Nephron (organoid): ENCODE data around the gene THSD4.

Source experiments
- H3K27ac Mint-ChIP-seq, 3 experiments: 2 replicates each; pipeline ENCODE4 v1.8.0; 2020; ENCODE audit warnings: mixed read lengths in 3 of 3, mild to moderate bottlenecking in 2 of 3, moderate library complexity in 1 of 3
- H3K27me3 Mint-ChIP-seq: 2 replicates; pipeline ENCODE4 v1.8.0; 2021; ENCODE audit warnings: low read depth, mild to moderate bottlenecking, moderate library complexity, mixed read lengths
- H3K36me3 Mint-ChIP-seq: 2 replicates; pipeline ENCODE4 v1.8.0; 2020; ENCODE audit warnings: low read depth, mixed read lengths
- H3K4me1 Mint-ChIP-seq: 2 replicates; pipeline ENCODE4 v1.8.0; 2020; ENCODE audit warnings: mixed read lengths
- H3K4me3 Mint-ChIP-seq, 3 experiments: 2 replicates each; pipeline ENCODE4 v1.8.0; 2020; ENCODE audit warnings: mild to moderate bottlenecking in 3 of 3, mixed read lengths in 3 of 3, moderate library complexity in 2 of 3
- H3K9me3 Mint-ChIP-seq: 2 replicates; pipeline ENCODE4 v1.8.0; 2020; ENCODE audit warnings: mixed read lengths
- CTCF ChIP-seq, 3 experiments: fragments of 200-600 bp; sonication (generic); IDR thresholded peaks; one replicate each; pipeline ENCODE4 v1.5.0; 2021; ENCODE audit warnings: antibody characterized with exemption in 3 of 3; ENCODE audit not compliant: unreplicated experiment in 3 of 3

Gene THSD4

GRCh38 chr15:71570736-71571135 lies 455.5 kb downstream of the THSD4 start:
- no peak overlapping the region for H3K27ac Mint-ChIP-seq
- no peak for TF ChIP-seq CTCF (IDR thresholded peaks at IDR 0.05; ENCODE audit: unreplicated experiment in 3 of 3)
- no peaks in the 10 kb centered on the region for H3K9me3 Mint-ChIP-seq
- H3K4me3 Mint-ChIP-seq, result no peak overlapping the region
- H3K4me1 Mint-ChIP-seq, result peaks cover 5% of the 10 kb centered on the region
- no peaks in the 10 kb centered on the region for H3K36me3 Mint-ChIP-seq
- H3K27me3 Mint-ChIP-seq, result peaks cover 5% of the 10 kb centered on the region

- Mint-ChIP-seq H3K27ac (no peak overlapping the region), H3K27me3 (peaks cover 5% of the 10 kb centered on the region), H3K36me3 (no peaks in the 10 kb centered on the region), H3K4me1 (peaks cover 3% of the 10 kb centered on the region), H3K4me3 (no peak overlapping the region), H3K9me3 (no peaks in the 10 kb centered on the region)
- TF ChIP-seq CTCF (IDR thresholded peaks at IDR 0.05; ENCODE audit: unreplicated experiment in 3 of 3), result no peak
Observed at GRCh38 chr15:71571641-71572040, 456.4 kb downstream of the THSD4 start.

- Mint-ChIP-seq H3K4me3 (no peak overlapping the region), H3K27ac (no peak overlapping the region), H3K27me3 (peaks cover 5% of the 10 kb centered on the region), H3K36me3 (no peaks in the 10 kb centered on the region), H3K9me3 (no peaks in the 10 kb centered on the region), H3K4me1 (peaks cover 3% of the 10 kb centered on the region)
- TF ChIP-seq CTCF (IDR thresholded peaks at IDR 0.05; ENCODE audit: unreplicated experiment in 3 of 3), result no peak
Observed at GRCh38 chr15:71572452-71573053, 457.3 kb downstream of the THSD4 start.

GRCh38 chr15:71573599-71573998 lies 458.3 kb downstream of the THSD4 start:
- H3K4me1 Mint-ChIP-seq, result peaks cover 3% of the 10 kb centered on the region
- H3K36me3 Mint-ChIP-seq, result no peaks in the 10 kb centered on the region
- H3K9me3 Mint-ChIP-seq, result no peaks in the 10 kb centered on the region
- TF ChIP-seq CTCF (IDR thresholded peaks at IDR 0.05; ENCODE audit: unreplicated experiment in 3 of 3), result no peak
- peaks cover 5% of the 10 kb centered on the region for H3K27me3 Mint-ChIP-seq
- no peak overlapping the region for H3K27ac Mint-ChIP-seq
- no peak overlapping the region for H3K4me3 Mint-ChIP-seq

GRCh38 chr15:71575474-71576045 lies 460.3 kb downstream of the THSD4 start:
- TF ChIP-seq CTCF (IDR thresholded peaks at IDR 0.05; ENCODE audit: unreplicated experiment in 3 of 3), result peak; percentile 18 to 40 (median 30)
- Mint-ChIP-seq H3K27ac (no peak overlapping the region), H3K4me3 (no peak overlapping the region), H3K9me3 (no peaks in the 10 kb centered on the region), H3K4me1 (peaks cover 3% of the 10 kb centered on the region), H3K36me3 (no peaks in the 10 kb centered on the region), H3K27me3 (peaks cover 5% of the 10 kb centered on the region)

GRCh38 chr15:71577071-71577470 lies 461.8 kb downstream of the THSD4 start:
- Mint-ChIP-seq H3K27ac (no peak overlapping the region), H3K4me3 (no peak overlapping the region), H3K36me3 (no peaks in the 10 kb centered on the region), H3K4me1 (peaks cover 3% of the 10 kb centered on the region), H3K9me3 (peaks cover 4% of the 10 kb centered on the region), H3K27me3 (peaks cover 5% of the 10 kb centered on the region)
- TF ChIP-seq CTCF (IDR thresholded peaks at IDR 0.05; ENCODE audit: unreplicated experiment in 3 of 3), result no peak
